Activated naive CD4-positive, alpha-beta T cell treated with anti-CD3 and anti-CD28 coated beads, Interleukin-2, amount 10 ng/mL, durations not matched to agents 7 days and 5 days (primary cell): ENCODE results near the gene LIFR.
"Not testable (repeated sequence)": the region's sequence is repeated elsewhere in the genome, so short reads cannot be mapped to it uniquely, and the experiment has no call there.

Source experiments
- CTCF ChIA-PET: fragments of 350-600 bp; sonication (Branson Sonifier 250); formaldehyde crosslinking; loops from one replicate; lab custom pipeline; 2021; ENCODE audit warnings: antibody characterized with exemption; lab: Charles Lee
- DNase-seq: peaks from one replicate; pipeline ENCODE4 v3.0.0-alpha.2; 2020
- H3K27ac Mint-ChIP-seq: one replicate; pipeline ENCODE4 v1.8.0; 2021; ENCODE audit warnings: mild to moderate bottlenecking, moderate library complexity, mixed read lengths
- H3K27me3 Mint-ChIP-seq: one replicate; pipeline ENCODE4 v1.8.0; 2021; ENCODE audit warnings: mild to moderate bottlenecking, mixed read lengths
- H3K36me3 Mint-ChIP-seq: one replicate; pipeline ENCODE4 v1.8.0; 2021; ENCODE audit warnings: mixed read lengths
- H3K4me1 Mint-ChIP-seq: one replicate; pipeline ENCODE4 v1.8.0; 2021; ENCODE audit warnings: mixed read lengths
- H3K4me3 Mint-ChIP-seq: one replicate; pipeline ENCODE4 v1.8.0; 2021; ENCODE audit warnings: mild to moderate bottlenecking, moderate library complexity, mixed read lengths
- H3K9me3 Mint-ChIP-seq: one replicate; pipeline ENCODE4 v1.8.0; 2021; ENCODE audit warnings: mixed read lengths

LIFR gene

DNA sequence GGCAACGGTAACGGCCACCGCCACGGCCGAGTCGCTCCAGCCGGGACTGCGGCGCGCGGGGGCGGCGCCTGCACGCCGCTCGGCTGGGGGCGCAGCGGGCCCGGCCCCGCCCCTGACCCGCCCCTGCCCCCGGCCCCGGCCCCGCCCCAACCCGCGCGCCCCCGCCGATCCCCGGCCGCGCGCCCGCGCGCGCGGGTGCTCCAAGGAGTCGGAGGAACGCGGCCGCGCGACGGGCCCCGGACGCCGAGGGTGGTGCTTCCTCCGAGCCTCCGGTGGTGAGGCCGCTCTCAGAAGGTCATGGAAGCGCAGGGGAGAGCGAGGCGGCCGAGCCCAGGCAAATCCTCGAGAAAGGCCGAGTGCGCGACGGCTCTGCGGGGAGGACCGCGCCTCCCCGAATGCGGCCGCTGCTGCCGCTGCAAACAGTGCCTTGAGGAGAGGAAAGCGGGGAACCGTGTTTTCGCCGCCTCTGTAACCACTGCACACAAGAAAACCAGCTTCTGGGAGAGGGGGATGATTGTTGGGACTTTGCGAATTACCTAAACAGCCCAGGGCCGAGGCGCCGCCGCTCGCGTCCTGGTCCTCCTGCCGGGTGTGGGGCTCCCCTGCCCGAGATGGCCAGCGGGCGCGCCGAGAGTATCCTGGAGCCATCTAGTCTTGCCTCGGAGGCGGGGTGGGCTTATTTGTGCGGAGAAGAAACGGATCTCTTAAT is at the start of gene LIFR:
Gene LIFR, minus strand, starts transcription at position 48 of the 709 bp plus-strand sequence. CDS start 25,999 bp downstream, outside the sequence.
- no peaks in the 10 kb centered on the region for H3K9me3 Mint-ChIP-seq
- H3K27ac Mint-ChIP-seq = peak within 1 kb of the TSS; percentile 35
- CTCF ChIA-PET = interaction anchor here (1.0 to 1.5 kb wide), 3 partner anchors 115 to 253 kb away, joined by 3 to 4 read pairs (median 4); no protein-coding TSS in a partner anchor
- peaks cover 10% of the 10 kb centered on the region for H3K4me1 Mint-ChIP-seq
- peak within 1 kb of the TSS; percentile 70 for H3K4me3 Mint-ChIP-seq
- peak; percentile 65 for DNase-seq
- no peaks in the 10 kb centered on the region for H3K36me3 Mint-ChIP-seq
- peaks cover 53% of the 10 kb centered on the region for H3K27me3 Mint-ChIP-seq

GRCh38 chr5:38605610-38606009 is 49.2 kb upstream of the LIFR start:
- H3K36me3 Mint-ChIP-seq = no peaks in the 10 kb centered on the region
- CTCF ChIA-PET = no interaction called here
- no peaks in the 10 kb centered on the region for H3K9me3 Mint-ChIP-seq
- no peaks in the 10 kb centered on the region for H3K4me1 Mint-ChIP-seq
- H3K27me3 Mint-ChIP-seq = peaks cover 9% of the 10 kb centered on the region
- H3K4me3 Mint-ChIP-seq = no peak overlapping the region
- DNase-seq = no peak
- H3K27ac Mint-ChIP-seq = no peak overlapping the region

DNA sequence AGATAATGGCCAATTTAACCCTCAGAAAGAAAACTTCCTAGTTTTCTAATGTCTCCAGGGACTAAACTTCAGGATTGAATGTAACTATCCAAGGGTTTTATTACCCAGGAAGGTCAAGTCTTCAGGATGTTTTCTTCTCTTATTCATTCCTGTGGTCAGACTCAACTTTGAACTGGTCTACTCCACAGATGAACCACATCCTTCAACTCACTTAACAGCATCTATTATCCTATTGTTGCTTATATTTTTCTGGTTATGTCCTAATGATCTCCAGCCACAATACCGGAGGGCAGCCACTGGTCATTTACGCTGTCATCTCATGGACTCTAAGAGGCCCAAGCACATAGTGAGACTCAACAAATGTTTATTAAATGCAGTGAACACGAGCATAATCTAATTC is 47.2 kb upstream of the LIFR start:
- CTCF ChIA-PET = no interaction called here
- H3K27me3 Mint-ChIP-seq = peaks cover 4% of the 10 kb centered on the region
- H3K27ac Mint-ChIP-seq = no peak overlapping the region
- no peaks in the 10 kb centered on the region for H3K36me3 Mint-ChIP-seq
- no peaks in the 10 kb centered on the region for H3K4me1 Mint-ChIP-seq
- no peaks in the 10 kb centered on the region for H3K9me3 Mint-ChIP-seq
- no peak overlapping the region for H3K4me3 Mint-ChIP-seq
- no peak for DNase-seq

DNA sequence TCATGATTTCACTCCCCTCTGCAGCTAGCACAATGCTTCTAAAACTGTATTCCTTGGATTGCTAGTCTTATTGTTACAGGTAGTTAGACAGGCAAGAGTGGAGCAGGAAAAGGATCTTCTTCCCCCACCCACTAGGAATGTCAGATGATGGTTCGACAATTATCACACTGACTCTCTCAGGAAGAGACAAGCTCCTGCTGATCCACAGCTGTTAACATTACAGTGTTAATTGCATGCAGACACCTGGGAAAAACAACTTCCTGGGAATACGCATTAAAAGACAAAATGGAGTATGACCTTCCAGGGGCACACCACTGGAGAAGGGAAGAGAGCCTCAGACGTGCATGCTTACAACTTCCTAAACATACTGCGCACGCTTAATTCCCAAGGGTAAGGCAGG is 46.2 kb upstream of the LIFR start:
- Mint-ChIP-seq H3K4me1 (no peaks in the 10 kb centered on the region), H3K27ac (no peak overlapping the region), H3K36me3 (no peaks in the 10 kb centered on the region), H3K27me3 (peaks cover 4% of the 10 kb centered on the region), H3K9me3 (no peaks in the 10 kb centered on the region), H3K4me3 (no peak overlapping the region)
- DNase-seq = no peak
- CTCF ChIA-PET = no interaction called here

DNA sequence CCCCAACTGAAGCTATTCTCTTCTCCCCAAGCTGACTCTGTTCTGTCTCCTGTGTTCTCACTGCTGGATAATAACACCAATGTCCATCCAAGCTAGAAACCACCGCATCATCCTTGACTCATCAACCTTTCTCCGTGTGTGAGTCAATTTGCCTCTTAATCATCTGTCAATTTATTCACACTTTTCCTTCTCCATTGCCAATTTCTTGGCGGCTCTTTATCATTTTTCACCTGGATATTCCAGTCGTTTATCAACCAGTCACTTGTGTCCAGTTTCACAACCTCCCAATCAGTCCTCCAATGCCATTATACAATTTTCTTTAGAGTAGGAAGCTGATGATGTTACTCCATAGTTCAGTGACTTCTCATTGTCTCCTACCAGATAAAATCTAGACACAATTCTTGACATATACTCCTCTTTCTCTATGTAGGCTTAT is 45.4 kb upstream of the LIFR start:
- Mint-ChIP-seq H3K36me3 (no peaks in the 10 kb centered on the region), H3K27ac (no peak overlapping the region), H3K4me3 (no peak overlapping the region), H3K27me3 (no peaks in the 10 kb centered on the region), H3K4me1 (no peaks in the 10 kb centered on the region), H3K9me3 (no peaks in the 10 kb centered on the region)
- DNase-seq = no peak
- CTCF ChIA-PET = no interaction called here

DNA sequence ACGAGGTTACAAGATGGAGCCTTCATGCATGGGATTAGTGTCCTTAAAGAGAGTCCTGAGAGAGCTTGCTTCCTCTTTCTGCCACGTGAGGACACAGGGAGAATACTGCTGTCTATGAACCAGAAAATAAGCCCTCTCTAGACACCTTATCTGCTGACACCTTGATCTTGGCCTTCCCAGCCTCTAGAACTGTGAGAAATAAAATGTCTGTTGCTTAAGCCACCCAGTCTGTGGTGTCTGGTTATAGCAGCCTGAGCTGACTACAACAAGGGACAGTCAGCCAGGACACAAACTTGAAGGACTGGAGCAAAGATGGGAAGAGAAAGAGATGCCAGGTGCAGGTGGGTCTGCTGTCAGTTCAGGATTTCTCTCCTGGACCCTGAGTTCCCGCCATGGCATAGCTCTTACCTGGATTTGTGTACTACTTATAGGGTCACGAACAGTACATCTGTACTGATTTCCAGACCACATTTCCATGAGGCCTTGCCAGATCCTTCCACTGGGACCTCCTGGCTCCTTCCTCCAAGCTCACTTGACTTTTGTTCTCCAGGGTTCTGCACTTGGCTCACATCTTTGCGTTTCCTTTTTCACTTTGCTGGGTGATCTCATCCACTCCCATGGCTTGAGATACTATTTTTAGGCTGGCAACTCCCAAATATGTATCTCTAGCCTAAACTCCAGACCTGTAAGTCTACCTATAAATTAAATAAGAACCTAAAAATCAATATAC is 44.9 kb upstream of the LIFR start:
- Mint-ChIP-seq H3K27me3 (no peaks in the 10 kb centered on the region), H3K4me3 (no peak overlapping the region), H3K27ac (no peak overlapping the region), H3K36me3 (no peaks in the 10 kb centered on the region), H3K4me1 (no peaks in the 10 kb centered on the region), H3K9me3 (no peaks in the 10 kb centered on the region)
- CTCF ChIA-PET = no interaction called here
- no peak for DNase-seq

GRCh38 chr5:38600329-38601045 is 44.0 kb upstream of the LIFR start:
- DNase-seq = no peak
- CTCF ChIA-PET = no interaction called here
- H3K4me3 Mint-ChIP-seq = no peak overlapping the region

DNA sequence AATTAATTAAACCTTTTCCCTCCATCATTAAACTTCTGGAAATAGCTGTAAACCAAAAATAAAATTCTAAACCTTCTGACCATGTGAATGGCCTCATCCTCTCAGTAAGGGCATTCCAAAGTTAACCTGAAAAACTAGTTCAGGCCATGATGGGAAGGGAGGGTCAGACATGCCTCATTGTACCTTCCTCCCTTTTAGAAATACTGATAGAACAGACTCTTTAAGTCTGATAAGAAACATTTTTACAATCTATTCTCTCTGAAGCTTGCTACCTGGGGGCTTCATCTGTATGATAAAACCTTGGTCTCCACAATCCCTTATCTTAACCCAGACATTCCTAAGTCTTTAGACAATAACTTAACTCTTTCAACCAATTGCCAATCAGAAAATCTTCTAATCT is 43.3 kb upstream of the LIFR start:
- H3K4me3 Mint-ChIP-seq, H3K36me3 Mint-ChIP-seq, DNase-seq, H3K4me1 Mint-ChIP-seq, H3K27me3 Mint-ChIP-seq, H3K9me3 Mint-ChIP-seq, H3K27ac Mint-ChIP-seq, CTCF ChIA-PET: not testable (repeated sequence)

More at GRCh38 chr5:38600329-38601045, 44.0 kb upstream of the LIFR start:
- Mint-ChIP-seq H3K27me3 (no peaks in the 10 kb centered on the region), H3K4me1 (no peaks in the 10 kb centered on the region), H3K9me3 (no peaks in the 10 kb centered on the region), H3K27ac (no peak overlapping the region), H3K36me3 (no peaks in the 10 kb centered on the region)

DNA sequence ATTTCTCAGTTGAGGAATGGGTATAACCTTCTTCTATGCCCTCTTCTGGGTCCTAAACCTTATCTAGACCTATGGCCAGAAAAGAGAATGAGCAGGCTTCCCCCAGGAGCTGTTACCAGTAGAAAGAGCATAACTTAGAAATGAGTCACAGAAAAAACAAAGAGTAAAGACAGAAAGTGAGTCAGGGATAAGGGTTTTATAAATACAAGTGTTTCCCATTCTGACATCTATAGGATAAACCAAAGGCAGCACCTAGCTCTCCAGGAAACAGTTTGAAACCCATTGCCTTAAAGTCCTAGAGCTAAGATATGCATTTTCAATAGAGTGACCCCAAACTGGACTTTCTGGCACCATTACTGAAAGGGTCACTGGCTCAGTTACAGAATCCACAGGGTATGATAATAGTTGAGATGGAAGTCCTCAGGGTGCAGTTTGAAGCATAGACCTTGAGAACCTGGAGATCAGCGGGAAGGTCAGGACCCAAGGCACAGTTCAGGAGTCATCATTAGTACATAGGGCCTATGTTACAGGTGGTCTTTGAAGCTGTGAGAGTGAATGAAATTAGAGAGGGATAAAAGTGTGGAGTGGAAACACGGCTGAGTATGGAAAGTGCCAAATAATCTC is 42.7 kb upstream of the LIFR start:
- H3K36me3 Mint-ChIP-seq = no peaks in the 10 kb centered on the region
- no peaks in the 10 kb centered on the region for H3K4me1 Mint-ChIP-seq
- H3K9me3 Mint-ChIP-seq = no peaks in the 10 kb centered on the region
- no peak for DNase-seq
- H3K27ac Mint-ChIP-seq = no peak overlapping the region
- no peaks in the 10 kb centered on the region for H3K27me3 Mint-ChIP-seq
- H3K4me3 Mint-ChIP-seq = no peak overlapping the region
- CTCF ChIA-PET = interaction anchor here (0.7 kb wide), 1 partner anchor 157 kb away, joined by 3 read pairs; no protein-coding TSS in a partner anchor

DNA sequence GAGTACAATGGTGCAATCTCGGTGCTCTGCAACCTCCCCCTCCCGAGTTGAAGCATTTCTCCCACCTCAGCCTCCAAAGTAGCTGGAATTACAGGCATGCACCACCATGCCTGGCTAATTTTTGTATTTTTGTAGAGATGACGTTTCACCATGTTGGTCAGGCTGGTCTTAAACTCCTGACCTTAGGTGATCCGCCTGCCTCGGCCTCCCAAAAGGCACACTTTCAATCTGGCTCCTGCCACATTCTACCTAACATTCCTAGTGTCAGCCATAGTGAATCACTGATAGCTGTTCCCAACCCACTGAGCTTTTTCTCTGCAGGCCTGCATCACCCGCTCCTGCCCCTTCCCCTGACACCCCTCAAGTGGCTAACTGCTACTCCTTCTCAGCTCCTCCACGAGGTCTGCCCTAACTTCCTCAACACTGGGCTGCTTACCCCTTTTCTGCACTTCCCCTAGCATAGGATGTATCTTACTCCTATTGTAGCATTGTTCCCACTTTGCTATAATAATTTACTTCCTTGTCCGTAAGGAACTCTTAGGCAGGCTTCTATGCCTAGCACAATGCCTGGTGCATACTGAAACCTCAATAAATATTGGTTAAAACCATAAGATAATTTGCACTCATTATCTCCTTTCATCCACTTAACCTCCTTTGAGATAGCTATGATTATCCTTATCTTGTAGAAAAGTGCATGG is 42.0 kb upstream of the LIFR start:
- Mint-ChIP-seq H3K4me1 (no peaks in the 10 kb centered on the region), H3K36me3 (no peaks in the 10 kb centered on the region), H3K27ac (no peak overlapping the region), H3K4me3 (no peak overlapping the region), H3K27me3 (no peaks in the 10 kb centered on the region), H3K9me3 (no peaks in the 10 kb centered on the region)
- CTCF ChIA-PET = interaction anchor here (0.7 kb wide), 1 partner anchor 156 kb away, joined by 3 read pairs; no protein-coding TSS in a partner anchor
- DNase-seq = no peak

DNA sequence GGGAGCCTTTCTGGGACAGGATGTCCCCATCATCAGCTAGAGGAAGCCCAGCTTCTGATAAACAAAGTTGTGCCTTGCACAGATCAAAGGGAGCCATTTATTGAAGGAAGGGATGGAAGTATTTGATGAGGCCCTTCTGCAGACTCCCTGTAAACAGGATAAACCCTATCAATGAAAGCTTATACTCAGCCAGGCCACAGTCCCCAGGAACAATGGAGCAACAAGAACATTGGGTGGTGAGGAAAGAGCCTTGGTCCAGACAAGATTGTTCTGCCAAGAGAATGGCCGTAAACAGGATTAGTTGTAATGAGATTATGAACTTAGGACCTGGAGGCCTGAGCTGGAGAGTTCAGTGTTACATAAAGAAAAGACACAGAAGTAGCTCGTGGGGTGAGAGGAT is 40.5 kb upstream of the LIFR start:
- Mint-ChIP-seq H3K4me1 (no peaks in the 10 kb centered on the region), H3K9me3 (no peaks in the 10 kb centered on the region), H3K4me3 (no peak overlapping the region), H3K27ac (no peak overlapping the region), H3K27me3 (no peaks in the 10 kb centered on the region), H3K36me3 (no peaks in the 10 kb centered on the region)
- CTCF ChIA-PET = no interaction called here
- no peak for DNase-seq

GRCh38 chr5:38595132-38595745 is 38.8 kb upstream of the LIFR start:
- CTCF ChIA-PET = interaction anchor here (1.3 kb wide), 1 partner anchor 153 kb away, joined by 3 read pairs; no protein-coding TSS in a partner anchor
- Mint-ChIP-seq H3K4me1 (no peaks in the 10 kb centered on the region), H3K36me3 (no peaks in the 10 kb centered on the region), H3K27me3 (no peaks in the 10 kb centered on the region), H3K27ac (no peak overlapping the region), H3K9me3 (no peaks in the 10 kb centered on the region), H3K4me3 (no peak overlapping the region)
- no peak for DNase-seq

DNA sequence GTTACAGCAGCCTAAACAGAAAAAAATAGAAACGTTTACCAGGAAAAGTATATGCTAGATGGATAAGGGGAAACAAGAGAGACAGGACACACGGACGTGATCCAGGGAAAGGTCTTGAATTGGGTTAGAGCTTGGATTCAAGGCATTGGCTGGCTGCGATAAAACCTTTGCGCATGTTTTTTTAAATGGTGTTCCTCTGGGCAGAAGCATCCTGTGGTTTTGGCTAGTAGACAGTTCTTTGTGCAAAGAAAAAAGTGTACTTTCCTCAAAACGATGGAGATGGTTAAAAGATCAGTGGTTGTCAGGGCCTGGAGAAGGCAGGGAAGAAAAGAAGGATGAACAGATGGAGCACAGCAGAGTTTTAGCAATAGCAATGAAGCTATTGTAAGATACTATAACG is 37.5 kb upstream of the LIFR start:
- CTCF ChIA-PET = interaction anchor here (1.3 kb wide), 1 partner anchor 152 kb away, joined by 3 read pairs; no protein-coding TSS in a partner anchor
- Mint-ChIP-seq H3K4me3 (no peak overlapping the region), H3K9me3 (no peaks in the 10 kb centered on the region), H3K27me3 (no peaks in the 10 kb centered on the region), H3K36me3 (no peaks in the 10 kb centered on the region), H3K4me1 (no peaks in the 10 kb centered on the region), H3K27ac (no peak overlapping the region)
- no peak for DNase-seq
